ENCODE data around the gene MRPL4. TPM values are rescaled to one million over a fixed set of nuclear protein-coding genes. Genes with fewer than 3 reads are reported as not detected.

Gene MRPL4
- total and polyA plus RNA-seq, 2 of the 13 experiments (the other 11 are each of a cell fraction or from before 2014, with no cell fraction given) = 40.6 to 42.5 TPM

GRCh38 chr19:10270616-10271394 is 18.8 kb downstream of the MRPL4 start, which contains the start of gene ICAM1 (continued):
- TF ChIP-seq HMGXB4 (CRISPR knock-in tag; IDR thresholded peaks at IDR 0.05; ENCODE audit: borderline replicate concordance in 1 of 2, low read depth in 1 of 2) = 0 out of 4 replicates have a peak, but pooled peaks of 1 of the 2 experiments have one; percentile 83
- TF ChIP-seq, protein P1, sequence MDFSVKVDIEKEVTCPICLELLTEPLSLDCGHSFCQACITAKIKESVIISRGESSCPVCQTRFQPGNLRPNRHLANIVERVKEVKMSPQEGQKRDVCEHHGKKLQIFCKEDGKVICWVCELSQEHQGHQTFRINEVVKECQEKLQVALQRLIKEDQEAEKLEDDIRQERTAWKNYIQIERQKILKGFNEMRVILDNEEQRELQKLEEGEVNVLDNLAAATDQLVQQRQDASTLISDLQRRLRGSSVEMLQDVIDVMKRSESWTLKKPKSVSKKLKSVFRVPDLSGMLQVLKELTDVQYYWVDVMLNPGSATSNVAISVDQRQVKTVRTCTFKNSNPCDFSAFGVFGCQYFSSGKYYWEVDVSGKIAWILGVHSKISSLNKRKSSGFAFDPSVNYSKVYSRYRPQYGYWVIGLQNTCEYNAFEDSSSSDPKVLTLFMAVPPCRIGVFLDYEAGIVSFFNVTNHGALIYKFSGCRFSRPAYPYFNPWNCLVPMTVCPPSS (IDR thresholded peaks at IDR 0.05) = no peak
- TF ChIP-seq ZNF230 (CRISPR knock-in tag; IDR thresholded peaks at IDR 0.05) = no peak
- TF ChIP-seq ZFP36L2 (CRISPR knock-in tag; IDR thresholded peaks at IDR 0.05) = no peak
- peak; percentile 88 for TF ChIP-seq ZNF350 (CRISPR knock-in tag; IDR thresholded peaks at IDR 0.05; ENCODE audit: borderline replicate concordance, low read depth)
- TF ChIP-seq PLRG1 (conservative IDR thresholded peaks at IDR 0.05) = no peak
- peak; percentile 90; the same call in 1 of the 2 replicates for TF ChIP-seq KDM1A (CRISPR knock-in tag; IDR thresholded peaks at IDR 0.05)
- TF ChIP-seq HOXD1 (CRISPR knock-in tag; IDR thresholded peaks at IDR 0.05) = peak; percentile 46; the same call in 1 of the 2 replicates
- TF ChIP-seq HNRNPLL (IDR thresholded peaks at IDR 0.05; ENCODE audit: low read depth, low read length, poor library complexity, severe bottlenecking) = peak; percentile 54
- TF ChIP-seq ZFAT (CRISPR knock-in tag; conservative IDR thresholded peaks at IDR 0.05) = no peak
- no peak for TF ChIP-seq KAT7 (CRISPR knock-in tag; IDR thresholded peaks at IDR 0.05; ENCODE audit: borderline replicate concordance)
- no peak for TF ChIP-seq ZNF329 (CRISPR knock-in tag; IDR thresholded peaks at IDR 0.05; ENCODE audit: low read depth)
- TF ChIP-seq REPIN1 (CRISPR knock-in tag; IDR thresholded peaks at IDR 0.05; ENCODE audit: borderline replicate concordance, low read depth) = no peak; the same call in 1 of the 2 replicates
- TF ChIP-seq TGIF2 (CRISPR knock-in tag; IDR thresholded peaks at IDR 0.05) = peak; percentile 33; the same call in 1 of the 2 replicates
- no peak for TF ChIP-seq RFX1 (IDR thresholded peaks at IDR 0.05)
- 0 out of 2 replicates have a peak, but pooled peaks have one; percentile 10 for TF ChIP-seq MEIS1 (CRISPR knock-in tag; IDR thresholded peaks at IDR 0.05; ENCODE audit: borderline replicate concordance)
- no peak for TF ChIP-seq TERF1 (CRISPR knock-in tag; IDR thresholded peaks at IDR 0.05)
- TF ChIP-seq ZSCAN9 (CRISPR knock-in tag; IDR thresholded peaks at IDR 0.05; ENCODE audit: borderline replicate concordance) = peak; percentile 97
- TF ChIP-seq ZNF777 (CRISPR knock-in tag; IDR thresholded peaks at IDR 0.05) = peak; percentile 93
- TF ChIP-seq PCBP1 (IDR thresholded peaks at IDR 0.05; ENCODE audit: borderline replicate concordance, low read depth, low read length) = 0 out of 2 replicates have a peak, but pooled peaks have one; percentile 26
- TF ChIP-seq NPAS2 (CRISPR knock-in tag; IDR thresholded peaks at IDR 0.05; ENCODE audit: borderline replicate concordance) = no peak
- TF ChIP-seq KMT2A (CRISPR knock-in tag; IDR thresholded peaks at IDR 0.05) = peak; percentile 76
- TF ChIP-seq, protein P2, sequence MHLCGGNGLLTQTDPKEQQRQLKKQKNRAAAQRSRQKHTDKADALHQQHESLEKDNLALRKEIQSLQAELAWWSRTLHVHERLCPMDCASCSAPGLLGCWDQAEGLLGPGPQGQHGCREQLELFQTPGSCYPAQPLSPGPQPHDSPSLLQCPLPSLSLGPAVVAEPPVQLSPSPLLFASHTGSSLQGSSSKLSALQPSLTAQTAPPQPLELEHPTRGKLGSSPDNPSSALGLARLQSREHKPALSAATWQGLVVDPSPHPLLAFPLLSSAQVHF (CRISPR knock-in tag; IDR thresholded peaks at IDR 0.05) = 0 out of 2 replicates have a peak, but pooled peaks have one; percentile 4
- TF ChIP-seq ZNF766 (CRISPR knock-in tag; IDR thresholded peaks at IDR 0.05; ENCODE audit: borderline replicate concordance) = peak; percentile 65; the same call in 1 of the 2 replicates
- TF ChIP-seq ZBTB42 (CRISPR knock-in tag; IDR thresholded peaks at IDR 0.05) = peak; percentile 66; the same call in 1 of the 2 replicates
- no peak for TF ChIP-seq ONECUT2 (CRISPR knock-in tag; IDR thresholded peaks at IDR 0.05)

All from HepG2 (cell line).